SW 1271 (cell line): ENCODE measurements around the gene NOS1AP.

Experiments used
- DNase-seq, 2 experiments: peaks; one replicate each; lab custom pipeline; 2025; lab: John Stamatoyannopoulos, UW

NOS1AP gene

DNA sequence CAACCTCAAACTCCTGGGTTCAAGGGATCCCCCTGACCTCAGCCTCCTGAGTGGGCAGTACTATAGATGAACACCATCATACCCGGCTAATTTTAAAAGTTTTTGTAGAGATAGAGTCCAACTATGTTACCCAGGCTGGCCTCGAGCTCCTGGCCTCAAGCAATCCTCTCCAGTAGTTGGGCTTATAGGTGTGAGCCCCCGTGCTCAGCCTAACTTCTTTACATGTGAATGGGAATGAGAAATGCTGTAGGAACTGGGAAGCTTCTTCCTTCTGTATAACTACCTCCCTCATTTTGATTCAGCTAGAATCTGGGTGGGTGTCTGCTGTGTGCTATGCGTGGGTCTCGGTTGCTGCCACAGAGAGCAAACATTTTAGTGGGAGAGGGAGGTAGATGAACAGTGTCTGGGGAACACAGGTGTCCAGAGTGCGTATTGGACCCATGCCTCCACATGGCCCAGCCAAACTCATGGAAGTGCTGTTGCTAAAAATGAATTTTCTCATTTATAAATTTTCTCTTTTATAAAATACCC, 150.6 kb downstream of the NOS1AP start:
- no peak for DNase-seq

- no peak for DNase-seq
These were observed 152.5 kb downstream of the NOS1AP start for GRCh38 chr1:162222014-162222413.

- no peak for DNase-seq
These were observed 153.2 kb downstream of the NOS1AP start for GRCh38 chr1:162222730-162223129.

DNA sequence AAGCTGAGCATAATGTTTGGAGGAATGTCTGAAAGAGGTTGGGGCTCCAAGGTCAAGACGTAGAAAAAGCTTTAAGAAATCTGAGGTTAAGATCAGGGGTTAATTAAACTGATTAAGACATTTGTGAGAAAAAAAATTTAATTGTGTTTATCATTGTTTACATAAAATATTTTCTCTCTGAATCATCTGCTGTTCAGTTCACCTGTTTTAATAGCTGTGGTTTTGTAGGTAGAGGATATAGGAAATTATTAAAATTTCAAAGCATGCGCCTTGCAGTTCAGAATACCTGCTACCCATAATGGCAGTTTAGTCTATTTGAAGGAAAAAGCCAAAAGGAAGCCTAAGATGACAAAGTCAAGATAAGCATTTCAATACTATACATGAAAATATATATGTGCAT, 154.0 kb downstream of the NOS1AP start:
- no peak for DNase-seq

GRCh38 chr1:162224267-162224666, 154.8 kb downstream of the NOS1AP start:
- DNase-seq: no peak

- no peak for DNase-seq
These were observed 159.1 kb downstream of the NOS1AP start for GRCh38 chr1:162228586-162228985.

DNA sequence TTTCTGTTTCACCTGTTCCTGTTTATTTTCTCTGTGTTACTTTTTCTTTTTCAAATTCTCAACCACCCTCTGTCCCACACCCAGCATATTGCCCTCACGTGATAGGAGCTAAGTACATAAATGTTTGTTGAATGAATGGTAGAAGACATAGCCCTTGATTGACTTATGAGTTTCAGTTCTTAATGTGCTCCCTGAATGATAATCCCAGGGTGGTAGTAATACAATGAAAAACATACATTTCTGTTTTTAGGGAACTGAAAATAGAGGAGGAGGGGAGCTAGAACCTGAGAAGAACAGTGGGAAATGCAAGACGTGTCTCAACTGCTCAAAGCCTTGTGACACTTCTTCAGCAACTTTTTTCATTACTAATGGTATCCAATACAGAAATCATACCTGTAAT, 160.1 kb downstream of the NOS1AP start:
- DNase-seq: no peak

DNA sequence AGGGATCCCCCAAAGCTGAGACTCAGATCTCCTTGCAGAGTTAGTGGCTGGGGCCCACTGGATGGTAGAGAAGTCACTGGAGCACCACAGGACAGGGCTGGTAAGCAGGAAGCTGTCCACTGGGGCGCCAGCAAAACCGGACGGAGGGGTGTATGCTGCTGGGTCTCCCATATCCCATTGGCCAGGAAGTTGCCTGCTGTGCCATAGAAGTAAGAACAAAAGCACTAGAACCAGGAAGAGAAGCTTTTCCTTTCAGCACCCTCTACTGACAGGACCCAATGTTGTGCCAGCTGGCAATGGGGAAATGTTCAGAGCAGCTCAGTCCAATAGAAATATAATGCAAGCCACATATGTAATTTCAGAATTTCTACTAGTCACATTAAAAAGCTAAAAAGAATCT, 160.6 kb downstream of the NOS1AP start:
- DNase-seq: no peak

DNA sequence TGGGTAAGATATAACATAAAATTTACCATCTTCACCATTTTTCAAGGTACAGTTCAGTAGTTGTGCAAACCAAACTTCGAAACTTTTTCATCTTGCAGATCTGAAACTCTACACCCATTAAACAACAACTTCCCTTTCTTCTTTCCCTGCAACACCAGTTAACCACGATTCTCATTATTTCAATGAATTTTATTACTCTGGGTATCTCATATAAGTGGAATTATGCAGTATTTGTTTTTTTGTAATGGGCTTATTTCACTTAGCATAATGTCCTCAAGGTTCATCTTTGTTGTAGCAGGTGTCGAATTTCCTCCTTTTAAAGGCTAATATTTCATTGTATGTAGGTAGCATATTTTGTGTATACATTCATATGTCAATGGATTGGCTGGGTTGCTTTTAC, 161.0 kb downstream of the NOS1AP start:
- no peak for DNase-seq

GRCh38 chr1:162232034-162232711, 162.7 kb downstream of the NOS1AP start:
- DNase-seq: no peak

DNA sequence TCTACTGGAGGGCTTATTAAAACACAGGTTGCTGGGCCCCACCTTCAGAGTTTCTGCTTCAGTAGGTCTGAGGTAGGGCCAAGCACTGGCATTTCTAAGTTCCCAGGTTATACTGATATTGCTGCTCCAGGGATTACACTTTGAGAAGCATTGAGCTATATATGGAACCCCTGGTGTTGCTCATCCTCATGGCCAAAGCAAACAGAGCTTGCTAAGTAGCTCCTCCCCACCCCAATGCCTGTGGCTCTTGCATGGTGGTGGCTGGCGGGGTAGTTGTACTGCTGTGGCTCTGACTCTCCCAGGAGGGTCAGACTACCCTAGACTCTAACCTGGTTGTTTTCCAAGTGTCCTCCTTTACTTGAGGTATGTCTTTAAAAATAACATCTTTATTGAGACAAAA, 163.6 kb downstream of the NOS1AP start:
- DNase-seq: no peak

- no peak for DNase-seq
These were observed 164.4 kb downstream of the NOS1AP start for GRCh38 chr1:162233937-162234336.

- DNase-seq: no peak
These were observed 165.1 kb downstream of the NOS1AP start for GRCh38 chr1:162234571-162234970.

DNA sequence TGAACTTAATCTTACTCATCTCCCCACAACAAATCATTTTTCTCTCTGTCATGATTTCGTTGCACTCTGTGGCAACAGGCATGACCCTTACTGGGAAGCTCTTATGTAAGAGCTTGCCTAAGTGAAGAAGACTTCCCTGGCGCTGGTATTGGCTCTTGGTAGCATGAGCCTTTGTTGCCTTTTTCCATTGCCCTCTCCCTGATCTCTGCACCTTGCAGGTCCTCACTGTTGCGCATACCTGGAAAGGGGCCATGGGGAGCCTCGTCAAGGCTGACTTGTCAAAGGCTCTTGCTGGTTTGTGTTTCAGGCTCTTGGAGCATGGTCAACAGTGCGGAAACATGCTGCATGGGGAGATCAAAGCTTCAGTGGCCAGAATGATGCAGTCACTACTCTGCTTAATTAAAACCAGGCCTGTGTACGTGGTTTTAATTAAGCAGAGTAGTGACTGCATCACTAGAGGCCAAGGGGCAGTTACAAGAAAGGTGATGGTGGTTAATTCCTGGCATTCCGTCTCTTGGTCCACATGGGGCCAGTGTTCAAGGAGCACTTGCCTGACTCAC, 165.8 kb downstream of the NOS1AP start:
- no peak for DNase-seq

- DNase-seq: no peak
These were observed 166.7 kb downstream of the NOS1AP start for GRCh38 chr1:162236201-162236600.

DNA sequence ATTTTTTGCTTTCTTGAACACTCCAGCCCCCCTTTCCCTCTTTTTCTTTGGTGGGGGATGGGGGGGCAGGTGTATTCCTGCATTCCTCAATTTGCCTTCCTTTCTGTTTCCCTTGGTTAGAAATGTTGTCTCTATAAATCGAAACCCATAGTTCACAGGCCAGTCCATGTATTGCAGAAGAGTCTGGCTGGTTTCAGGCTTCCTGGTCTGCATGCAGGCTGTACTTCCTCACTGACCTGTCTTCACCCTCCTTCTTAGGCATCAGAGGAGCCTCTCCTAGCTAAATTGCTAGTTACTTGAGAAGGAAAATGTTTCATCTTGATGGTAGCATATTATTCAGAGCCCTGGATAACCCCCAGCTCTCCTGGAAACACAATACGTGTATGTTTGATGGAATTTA, 167.1 kb downstream of the NOS1AP start:
- no peak for DNase-seq

GRCh38 chr1:162240577-162240976, 171.1 kb downstream of the NOS1AP start:
- no peak for DNase-seq

DNA sequence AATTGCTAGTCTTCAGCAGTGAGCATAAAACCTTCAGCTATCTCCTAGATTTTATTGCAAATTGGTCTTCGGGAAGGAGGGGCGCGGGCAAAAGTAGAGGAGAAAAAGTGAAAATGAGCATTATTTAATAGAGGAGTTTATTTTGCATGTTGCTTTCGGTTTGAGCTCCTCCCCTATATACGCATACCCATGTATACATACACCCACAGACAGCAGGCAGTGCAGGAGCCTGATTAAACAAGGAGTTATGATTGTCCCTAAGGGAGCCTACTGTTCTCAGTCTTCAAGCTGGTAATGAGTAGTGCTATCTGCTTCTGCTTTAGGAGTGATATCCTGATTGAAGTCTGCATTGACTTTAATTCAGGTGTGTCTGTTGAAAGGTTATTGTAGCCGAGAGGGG, 173.3 kb downstream of the NOS1AP start:
- DNase-seq: no peak

- DNase-seq: no peak
These were observed 179.5 kb downstream of the NOS1AP start for GRCh38 chr1:162248854-162249535.

- no peak for DNase-seq
These were observed 180.7 kb downstream of the NOS1AP start for GRCh38 chr1:162250004-162250730.

DNA sequence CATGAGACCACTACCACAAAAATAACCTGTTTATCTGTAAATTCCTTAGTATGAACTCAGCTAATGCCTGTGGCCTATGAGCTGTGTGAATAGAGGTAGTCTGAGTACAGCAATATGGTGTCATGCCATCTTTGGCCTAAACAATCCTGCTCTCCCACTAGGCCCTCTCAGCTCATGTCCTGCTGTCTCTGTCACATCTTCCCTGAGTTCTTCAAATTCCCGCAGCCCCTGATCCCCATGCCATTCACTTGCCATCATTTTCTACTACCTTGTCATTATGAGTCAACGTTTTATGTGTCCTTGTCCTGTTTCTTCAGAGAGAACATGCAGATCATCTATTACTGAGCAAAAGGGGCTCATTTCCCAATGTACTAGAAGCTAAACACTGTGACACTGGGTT, 181.6 kb downstream of the NOS1AP start:
- DNase-seq: no peak

GRCh38 chr1:162252214-162252613, 182.7 kb downstream of the NOS1AP start:
- no peak for DNase-seq

DNA sequence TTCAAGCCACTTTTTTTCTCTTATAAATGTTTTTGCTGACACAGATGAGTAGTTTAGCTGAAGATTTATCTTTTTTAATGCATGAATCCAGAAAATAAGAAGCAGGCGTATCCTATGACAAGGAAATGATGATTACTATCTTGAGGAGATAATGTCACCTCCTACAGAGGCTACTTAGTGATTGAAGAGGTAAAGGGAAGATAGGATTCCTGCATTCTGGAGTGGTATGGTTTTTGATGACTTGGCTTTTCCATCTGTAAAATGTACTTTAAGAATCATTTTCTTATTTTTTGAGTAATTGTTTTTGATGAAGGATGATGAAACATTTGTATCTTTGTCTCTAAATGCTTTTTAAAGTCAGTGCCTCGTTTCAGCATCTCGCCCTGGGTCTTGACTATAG, 184.3 kb downstream of the NOS1AP start:
- no peak for DNase-seq
